PC-9 (cell line): ENCODE data around the gene CCKAR. TPM values are rescaled to one million over a fixed set of nuclear protein-coding genes. Genes with fewer than 3 reads are reported as not detected.

ENCODE experiments used
- BruUV-seq: library from RNA; stranded (reverse); fragments of 400-500 nt; replicated peaks from 2 replicates; lab custom pipeline; 2021; lab: Mats Ljungman, UMichigan
- CTCF ChIA-PET: fragments of 300-600 bp; sonication (Branson Sonifier 250); formaldehyde crosslinking; loops from one replicate; lab custom pipeline; 2022; ENCODE audit warnings: antibody characterized with exemption; lab: Charles Lee
- POLR2A ChIA-PET: fragments of 300-600 bp; sonication (Branson Sonifier 250); formaldehyde crosslinking; loops from one replicate; lab custom pipeline; 2022; ENCODE audit warnings: antibody characterized with exemption; ENCODE audit not compliant: unreplicated experiment; lab: Charles Lee
- DNase-seq, 2 experiments: peaks; one replicate each; pipeline versions ENCODE4 v3.0.0 to v3.0.0-alpha.2; 2015 to 2022; ENCODE audit warnings: mixed read lengths in 1 of 2
- H2AFZ ChIP-seq: fragments of 200-600 bp; sonication (generic); 2 replicates; pipeline ENCODE4 v1.8.1; 2017; ENCODE audit warnings: antibody characterized with exemption
- H3F3A ChIP-seq: fragments of 200-600 bp; sonication (generic); 2 replicates; pipeline ENCODE4 v1.8.1; 2017; ENCODE audit warnings: antibody characterized with exemption, mild to moderate bottlenecking, low read depth; ENCODE audit not compliant: insufficient read depth
- H3K27ac ChIP-seq: fragments of 200-600 bp; sonication (generic); 2 replicates; pipeline ENCODE4 v1.6.1; 2016; ENCODE audit warnings: mixed run types
- H3K27me3 ChIP-seq: fragments of 200-600 bp; sonication (generic); 2 replicates; pipeline ENCODE4 v1.6.1; 2016; ENCODE audit warnings: low read depth, mixed run types; ENCODE audit not compliant: insufficient read depth
- H3K36me3 ChIP-seq: fragments of 200-600 bp; sonication (generic); 2 replicates; pipeline ENCODE4 v1.6.1; 2016; ENCODE audit warnings: low read depth, mixed run types
- H3K4me1 ChIP-seq: fragments of 200-600 bp; sonication (generic); replicated peaks from 2 replicates; pipeline ENCODE4 v1.6.1; 2016; ENCODE audit warnings: mixed run types; ENCODE audit not compliant: insufficient read depth
- H3K4me2 ChIP-seq: fragments of 200-600 bp; sonication (generic); 2 replicates; pipeline ENCODE4 v1.6.1; 2017; ENCODE audit warnings: mixed run types
- H3K4me3 ChIP-seq: fragments of 200-600 bp; sonication (generic); 2 replicates; pipeline ENCODE4 v1.6.1; 2016; ENCODE audit warnings: mixed run types
- H3K79me2 ChIP-seq: fragments of 200-600 bp; sonication (generic); 2 replicates; pipeline ENCODE4 v1.6.1; 2017; ENCODE audit warnings: low read depth, mixed run types
- H3K9me2 ChIP-seq: fragments of 200-600 bp; sonication (generic); 2 replicates; pipeline ENCODE4 v1.8.1; 2017; ENCODE audit warnings: mild to moderate bottlenecking; ENCODE audit not compliant: insufficient read depth
- H3K9me3 ChIP-seq: fragments of 200-600 bp; sonication (generic); 2 replicates; pipeline ENCODE4 v1.8.1; 2016; ENCODE audit warnings: low read depth; ENCODE audit not compliant: insufficient read depth
- H4K20me1 ChIP-seq: fragments of 200-600 bp; sonication (generic); 2 replicates; pipeline ENCODE4 v1.8.1; 2017; ENCODE audit not compliant: insufficient read depth
- CTCF ChIP-seq: fragments of 200-600 bp; sonication (generic); conservative IDR thresholded peaks from 2 replicates; pipeline ENCODE4 v1.6.1; 2017; ENCODE audit warnings: mixed run types, antibody characterized with exemption, mild to moderate bottlenecking, moderate library complexity
- EZH2 ChIP-seq: fragments of 200-600 bp; sonication (generic); IDR thresholded peaks from 2 replicates; pipeline ENCODE4 v1.8.0; 2017; ENCODE audit warnings: antibody characterized with exemption, low read depth
- intact Hi-C: fragments of 100-400 bp; cut with micrococcal nuclease; formaldehyde crosslinking; loops from one replicate; pipeline ENCODE4 v1.10.0; 2022; ENCODE audit not compliant: unreplicated experiment
- total RNA-seq: library from RNA; stranded (reverse); gene quantifications from 2 replicates; pipeline ENCODE4 v1.2.3, GENCODE V29; 2021

Gene CCKAR
- total RNA-seq, 1 experiment from 2014 or later = not detected

- H3K4me2 ChIP-seq = no peak overlapping the region
- no peak for DNase-seq
- CTCF ChIA-PET = no interaction called here
- POLR2A ChIA-PET = no interaction called here
- H3K79me2 ChIP-seq = no peaks in the 10 kb centered on the region
- H3K27me3 ChIP-seq = no peaks in the 10 kb centered on the region
- H3K9me2 ChIP-seq = no peaks in the 10 kb centered on the region
- no peak for TF ChIP-seq EZH2
- TF ChIP-seq CTCF = no peak
- H3K36me3 ChIP-seq = no peaks in the 10 kb centered on the region
- intact Hi-C loops = no loop called here
- no peaks in the 10 kb centered on the region for H3F3A ChIP-seq
- no peak overlapping the region for H3K27ac ChIP-seq
- no peak overlapping the region for H2AFZ ChIP-seq
- no peaks in the 10 kb centered on the region; the same call in 1 of the 2 replicates for H3K4me1 ChIP-seq
- H3K9me3 ChIP-seq = no peaks in the 10 kb centered on the region
- no peaks in the 10 kb centered on the region for H4K20me1 ChIP-seq
- no TSS peak for BruUV-seq
- H3K4me3 ChIP-seq = no peak overlapping the region
Observed at GRCh38 chr4:26530099-26530498, 39.8 kb upstream of the CCKAR start.

GRCh38 chr4:26529479-26529878, 39.2 kb upstream of the CCKAR start:
- no TSS peak for BruUV-seq
- no peak overlapping the region for H3K27ac ChIP-seq
- CTCF ChIA-PET = no interaction called here
- H3K9me3 ChIP-seq = no peaks in the 10 kb centered on the region
- H3K27me3 ChIP-seq = no peaks in the 10 kb centered on the region
- no peaks in the 10 kb centered on the region for H3F3A ChIP-seq
- no peak for TF ChIP-seq EZH2
- TF ChIP-seq CTCF = no peak
- H3K4me1 ChIP-seq = no peaks in the 10 kb centered on the region; the same call in 1 of the 2 replicates
- H3K79me2 ChIP-seq = no peaks in the 10 kb centered on the region
- H2AFZ ChIP-seq = no peak overlapping the region
- no peak overlapping the region for H3K4me3 ChIP-seq
- no peak overlapping the region for H3K4me2 ChIP-seq
- POLR2A ChIA-PET = no interaction called here
- H3K36me3 ChIP-seq = no peaks in the 10 kb centered on the region
- DNase-seq = no peak
- H4K20me1 ChIP-seq = no peaks in the 10 kb centered on the region
- H3K9me2 ChIP-seq = no peaks in the 10 kb centered on the region
- intact Hi-C loops = no loop called here

- H3K9me2 ChIP-seq = no peaks in the 10 kb centered on the region
- no peaks in the 10 kb centered on the region for H4K20me1 ChIP-seq
- no peak overlapping the region for H3K4me3 ChIP-seq
- H3F3A ChIP-seq = no peaks in the 10 kb centered on the region
- intact Hi-C loops = no loop called here
- no peak overlapping the region for H3K27ac ChIP-seq
- BruUV-seq = no TSS peak
- ChIA-PET CTCF (no interaction called here), POLR2A (no interaction called here)
- H3K36me3 ChIP-seq = no peaks in the 10 kb centered on the region
- H3K4me1 ChIP-seq = no peaks in the 10 kb centered on the region; the same call in 1 of the 2 replicates
- H3K9me3 ChIP-seq = no peaks in the 10 kb centered on the region
- no peaks in the 10 kb centered on the region for H3K79me2 ChIP-seq
- TF ChIP-seq CTCF (no peak), EZH2 (no peak)
- no peaks in the 10 kb centered on the region for H3K27me3 ChIP-seq
- H3K4me2 ChIP-seq = no peak overlapping the region
- no peak for DNase-seq
- H2AFZ ChIP-seq = no peak overlapping the region
Observed at GRCh38 chr4:26525771-26526150, 35.5 kb upstream of the CCKAR start.
